ENCODE data around the gene SNX20.
A peak's percentile ranks its signal among the peaks of the same experiment; 100 is the strongest.

The SNX20 gene

DNA sequence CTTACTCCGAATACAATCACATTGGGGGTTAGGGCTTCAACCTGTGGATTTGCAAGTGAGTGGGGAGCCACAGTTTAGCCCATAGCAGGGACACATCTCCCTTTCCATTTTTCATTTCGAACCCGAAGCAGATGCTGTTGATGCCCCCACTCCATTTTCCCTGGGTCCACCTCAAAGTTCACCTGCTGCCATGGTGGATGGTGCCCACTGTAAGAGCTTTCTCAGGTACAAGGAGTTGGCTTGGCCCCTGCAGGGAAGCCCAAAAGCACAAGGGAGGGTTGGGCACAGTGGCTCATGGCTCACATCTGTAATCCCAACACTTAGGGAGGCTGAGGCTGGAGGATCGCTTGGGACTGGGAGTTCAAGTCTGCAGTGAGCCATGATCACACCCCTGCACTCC lies 51.8 kb downstream of the SNX20 start:
- TF ChIP-seq POLR2A (IDR thresholded peaks at IDR 0.05; ENCODE audit: extremely low read depth, insufficient read length) (no peak), MYC (IDR thresholded peaks at IDR 0.05; ENCODE audit: low read depth, low read length) (no peak)
- TF ChIP-seq, protein P1, sequence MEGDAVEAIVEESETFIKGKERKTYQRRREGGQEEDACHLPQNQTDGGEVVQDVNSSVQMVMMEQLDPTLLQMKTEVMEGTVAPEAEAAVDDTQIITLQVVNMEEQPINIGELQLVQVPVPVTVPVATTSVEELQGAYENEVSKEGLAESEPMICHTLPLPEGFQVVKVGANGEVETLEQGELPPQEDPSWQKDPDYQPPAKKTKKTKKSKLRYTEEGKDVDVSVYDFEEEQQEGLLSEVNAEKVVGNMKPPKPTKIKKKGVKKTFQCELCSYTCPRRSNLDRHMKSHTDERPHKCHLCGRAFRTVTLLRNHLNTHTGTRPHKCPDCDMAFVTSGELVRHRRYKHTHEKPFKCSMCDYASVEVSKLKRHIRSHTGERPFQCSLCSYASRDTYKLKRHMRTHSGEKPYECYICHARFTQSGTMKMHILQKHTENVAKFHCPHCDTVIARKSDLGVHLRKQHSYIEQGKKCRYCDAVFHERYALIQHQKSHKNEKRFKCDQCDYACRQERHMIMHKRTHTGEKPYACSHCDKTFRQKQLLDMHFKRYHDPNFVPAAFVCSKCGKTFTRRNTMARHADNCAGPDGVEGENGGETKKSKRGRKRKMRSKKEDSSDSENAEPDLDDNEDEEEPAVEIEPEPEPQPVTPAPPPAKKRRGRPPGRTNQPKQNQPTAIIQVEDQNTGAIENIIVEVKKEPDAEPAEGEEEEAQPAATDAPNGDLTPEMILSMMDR (IDR thresholded peaks at IDR 0.05; ENCODE audit: low read depth, low read length), result no peak
- TF ChIP-seq, protein P2, sequence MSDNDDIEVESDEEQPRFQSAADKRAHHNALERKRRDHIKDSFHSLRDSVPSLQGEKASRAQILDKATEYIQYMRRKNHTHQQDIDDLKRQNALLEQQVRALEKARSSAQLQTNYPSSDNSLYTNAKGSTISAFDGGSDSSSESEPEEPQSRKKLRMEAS (IDR thresholded peaks at IDR 0.05; ENCODE audit: low read depth, low read length), result no peak
- H3K4me3 ChIP-seq (ENCODE audit: low read depth, low read length), result no peak overlapping the region
- DNase-seq (ENCODE audit: low read depth), result no peak

GRCh38 chr16:50628156-50628802 lies 52.8 kb downstream of the SNX20 start:
- no peak for TF ChIP-seq POLR2A (IDR thresholded peaks at IDR 0.05; ENCODE audit: extremely low read depth, insufficient read length)
- TF ChIP-seq MYC (IDR thresholded peaks at IDR 0.05; ENCODE audit: low read depth, low read length), result no peak
- TF ChIP-seq, protein P2 (IDR thresholded peaks at IDR 0.05; ENCODE audit: low read depth, low read length), result no peak
- TF ChIP-seq, protein P1 (IDR thresholded peaks at IDR 0.05; ENCODE audit: low read depth, low read length), result no peak
- DNase-seq (ENCODE audit: low read depth), result no peak
- no peak overlapping the region for H3K4me3 ChIP-seq (ENCODE audit: low read depth, low read length)

DNA sequence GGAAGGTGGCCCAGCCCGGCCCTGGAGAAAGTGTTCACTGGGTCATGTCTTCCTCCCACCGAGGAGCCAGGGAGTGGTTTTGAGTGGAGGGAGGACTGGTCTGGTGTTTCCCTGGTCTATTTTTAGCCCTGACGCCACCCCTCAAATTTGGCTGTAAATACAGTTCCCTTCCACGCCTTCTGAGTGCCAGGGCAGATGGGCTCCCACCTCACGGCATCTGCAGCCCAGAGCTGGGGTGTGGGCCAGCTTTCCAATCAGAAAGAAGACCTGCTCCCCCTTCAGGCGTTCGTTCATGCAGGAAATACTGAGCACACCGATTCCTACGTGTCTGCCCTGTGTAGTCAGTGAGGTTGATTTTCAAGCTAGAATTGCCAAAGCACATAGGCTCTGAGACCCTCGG lies 53.7 kb downstream of the SNX20 start:
- no peak overlapping the region for H3K4me3 ChIP-seq (ENCODE audit: low read depth, low read length)
- TF ChIP-seq POLR2A (IDR thresholded peaks at IDR 0.05; ENCODE audit: extremely low read depth, insufficient read length), result no peak
- TF ChIP-seq, protein P1 (IDR thresholded peaks at IDR 0.05; ENCODE audit: low read depth, low read length), result peak; percentile 20
- TF ChIP-seq, protein P2 (IDR thresholded peaks at IDR 0.05; ENCODE audit: low read depth, low read length), result no peak
- peak; percentile 55 for DNase-seq (ENCODE audit: low read depth)

DNA sequence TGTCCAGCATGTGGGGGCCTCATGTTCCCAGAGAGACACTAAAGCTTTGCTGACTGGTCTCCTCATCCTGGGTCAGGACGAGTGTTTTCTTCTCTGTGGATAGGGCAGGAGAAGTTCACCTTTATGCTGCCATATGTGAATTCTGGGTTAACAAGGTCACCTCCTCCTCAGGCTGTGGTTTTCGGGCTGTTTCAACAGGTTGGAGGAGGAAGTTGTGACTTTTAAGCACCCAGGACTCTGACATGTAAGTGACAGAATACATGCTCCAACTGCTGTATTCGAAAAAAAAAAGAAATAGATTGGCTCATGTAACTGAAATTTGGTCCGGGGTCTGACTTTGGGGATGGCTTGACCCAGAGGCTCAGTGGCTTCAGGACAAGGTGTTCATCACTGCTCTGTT lies 54.2 kb downstream of the SNX20 start:
- H3K4me3 ChIP-seq (ENCODE audit: low read depth, low read length), result no peak overlapping the region
- peak; percentile 69 for DNase-seq (ENCODE audit: low read depth)
- TF ChIP-seq MYC (IDR thresholded peaks at IDR 0.05; ENCODE audit: low read depth, low read length), result 0 out of 2 replicates have a peak, but pooled peaks have one; percentile 6
- TF ChIP-seq, protein P2 (IDR thresholded peaks at IDR 0.05; ENCODE audit: low read depth, low read length), result no peak

DNA sequence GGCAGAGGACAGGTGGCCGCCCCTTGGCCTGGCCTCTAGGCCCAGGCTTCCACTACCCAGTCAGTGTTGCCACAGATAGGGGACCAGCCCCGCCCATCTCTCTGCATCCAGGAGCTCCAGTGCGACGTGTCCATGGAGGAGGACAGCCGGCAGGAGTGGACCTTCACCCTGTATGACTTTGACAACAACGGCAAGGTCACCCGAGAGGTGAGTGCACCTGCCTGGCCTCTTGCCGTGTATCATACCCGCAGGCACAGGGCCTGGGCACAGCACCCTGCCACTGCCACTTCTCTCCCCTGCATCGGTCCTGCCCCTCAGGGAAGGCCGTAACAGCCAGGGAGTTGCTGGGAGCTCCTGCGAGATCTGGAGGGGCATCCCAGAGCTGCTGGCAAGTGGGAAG lies 55.7 kb downstream of the SNX20 start:
- no peak for DNase-seq (ENCODE audit: low read depth)
- no peak overlapping the region for H3K4me3 ChIP-seq (ENCODE audit: low read depth, low read length)
- TF ChIP-seq, protein P1 (IDR thresholded peaks at IDR 0.05; ENCODE audit: low read depth, low read length), result no peak
- TF ChIP-seq, protein P2 (IDR thresholded peaks at IDR 0.05; ENCODE audit: low read depth, low read length), result no peak
- TF ChIP-seq MYC (IDR thresholded peaks at IDR 0.05; ENCODE audit: low read depth, low read length), result no peak
- TF ChIP-seq POLR2A (IDR thresholded peaks at IDR 0.05; ENCODE audit: extremely low read depth, insufficient read length), result no peak

DNA sequence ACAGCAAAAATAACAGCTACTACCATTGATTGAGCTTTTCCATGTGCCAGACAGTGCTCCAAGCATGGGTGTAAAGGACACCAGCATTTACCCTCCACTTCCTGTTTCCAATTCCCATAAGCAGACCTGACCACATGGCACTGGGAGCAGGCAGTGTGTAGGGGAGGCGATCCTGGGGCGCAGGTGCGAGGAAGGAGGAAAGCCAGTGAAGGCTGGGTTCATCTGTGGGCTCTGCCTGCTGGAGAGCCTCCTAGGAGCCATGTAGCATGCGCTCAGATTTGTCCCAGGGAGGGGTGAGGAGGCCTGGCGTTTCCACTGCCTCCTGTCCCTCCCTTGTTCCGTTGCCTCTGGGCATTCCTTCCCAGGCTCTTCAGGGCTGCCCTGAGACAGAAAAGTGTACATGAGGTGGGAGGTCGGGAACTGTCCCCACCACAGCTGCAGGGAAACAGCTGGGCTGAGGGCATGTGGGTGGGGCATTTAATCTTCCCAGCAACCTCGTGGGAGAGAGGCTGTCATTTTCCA lies 56.6 kb downstream of the SNX20 start:
- H3K4me3 ChIP-seq (ENCODE audit: low read depth, low read length), result no peak overlapping the region
- peak; percentile 26 for DNase-seq (ENCODE audit: low read depth)
- TF ChIP-seq, protein P1 (IDR thresholded peaks at IDR 0.05; ENCODE audit: low read depth, low read length), result no peak
- no peak for TF ChIP-seq MYC (IDR thresholded peaks at IDR 0.05; ENCODE audit: low read depth, low read length)
- TF ChIP-seq, protein P2 (IDR thresholded peaks at IDR 0.05; ENCODE audit: low read depth, low read length), result no peak
- TF ChIP-seq POLR2A (IDR thresholded peaks at IDR 0.05; ENCODE audit: extremely low read depth, insufficient read length), result no peak

All from NB4 (cell line).